ENCODE results near the gene NTSR2.

NTSR2 gene

GRCh38 chr2:11674983-11675382, 5.0 kb upstream of the NTSR2 start:
- H3K4me2 ChIP-seq (ENCODE audit: low read length), result no peak overlapping the region
- TF ChIP-seq CTCF (IDR thresholded peaks at IDR 0.05; ENCODE audit: low read length) (no peak), EZH2 (IDR thresholded peaks at IDR 0.05; ENCODE audit: borderline replicate concordance, low read length) (no peak)
- no peaks in the 10 kb centered on the region for H4K20me1 ChIP-seq (ENCODE audit: insufficient read depth, low read length)
- H3K79me2 ChIP-seq (ENCODE audit: insufficient read depth, low read length), result no peaks in the 10 kb centered on the region
- H3K9me3 ChIP-seq (ENCODE audit: low read length), result no peaks in the 10 kb centered on the region
- H3K27ac ChIP-seq (ENCODE audit: low read depth, low read length, poor library complexity, severe bottlenecking), result no peak overlapping the region
- H3K9me2 ChIP-seq (ENCODE audit: low read depth, low read length), result no peaks in the 10 kb centered on the region
- no peaks in the 10 kb centered on the region for H3K36me3 ChIP-seq (ENCODE audit: insufficient read depth, low read length)
- peaks cover 8% of the 10 kb centered on the region for H3K4me1 ChIP-seq (ENCODE audit: insufficient read depth, low read length, severe bottlenecking)
- H3K27me3 ChIP-seq (ENCODE audit: insufficient read depth, low read length), result no peaks in the 10 kb centered on the region
- H3K4me3 ChIP-seq (ENCODE audit: low read depth, low read length, poor library complexity, severe bottlenecking), result no peak overlapping the region
- no peak overlapping the region for H3K9ac ChIP-seq (ENCODE audit: low read length)
- H3F3A ChIP-seq (ENCODE audit: insufficient read depth, low read length), result no peaks in the 10 kb centered on the region
- H2AFZ ChIP-seq (ENCODE audit: low read length), result no peak overlapping the region

- H3K9ac ChIP-seq (ENCODE audit: low read length), result no peak overlapping the region
- TF ChIP-seq EZH2 (IDR thresholded peaks at IDR 0.05; ENCODE audit: borderline replicate concordance, low read length), result no peak
- no peak overlapping the region for H2AFZ ChIP-seq (ENCODE audit: low read length)
- no peak overlapping the region for H3K4me2 ChIP-seq (ENCODE audit: low read length)
- H3K79me2 ChIP-seq (ENCODE audit: insufficient read depth, low read length), result no peaks in the 10 kb centered on the region
- no peak overlapping the region for H3K4me3 ChIP-seq (ENCODE audit: low read depth, low read length, poor library complexity, severe bottlenecking)
- peaks cover 8% of the 10 kb centered on the region for H3K4me1 ChIP-seq (ENCODE audit: insufficient read depth, low read length, severe bottlenecking)
- no peaks in the 10 kb centered on the region for H3K9me2 ChIP-seq (ENCODE audit: low read depth, low read length)
- no peaks in the 10 kb centered on the region for H3K27me3 ChIP-seq (ENCODE audit: insufficient read depth, low read length)
- no peaks in the 10 kb centered on the region for H3F3A ChIP-seq (ENCODE audit: insufficient read depth, low read length)
- H4K20me1 ChIP-seq (ENCODE audit: insufficient read depth, low read length), result no peaks in the 10 kb centered on the region
- no peaks in the 10 kb centered on the region for H3K36me3 ChIP-seq (ENCODE audit: insufficient read depth, low read length)
- H3K27ac ChIP-seq (ENCODE audit: low read depth, low read length, poor library complexity, severe bottlenecking), result no peak overlapping the region
- H3K9me3 ChIP-seq (ENCODE audit: low read length), result no peaks in the 10 kb centered on the region
Observed at GRCh38 chr2:11672407-11672806, 2.4 kb upstream of the NTSR2 start.

GRCh38 chr2:11667866-11668637, 1.9 kb downstream of the NTSR2 start:
- H3K79me2 ChIP-seq (ENCODE audit: insufficient read depth, low read length), result no peaks in the 10 kb centered on the region
- no peaks in the 10 kb centered on the region for H3F3A ChIP-seq (ENCODE audit: insufficient read depth, low read length)
- H2AFZ ChIP-seq (ENCODE audit: low read length), result no peak overlapping the region
- H3K9ac ChIP-seq (ENCODE audit: low read length), result no peak overlapping the region
- no peak overlapping the region for H3K4me3 ChIP-seq (ENCODE audit: low read depth, low read length, poor library complexity, severe bottlenecking)
- peaks cover 3% of the 10 kb centered on the region; the same call in 1 of the 2 replicates for H3K36me3 ChIP-seq (ENCODE audit: insufficient read depth, low read length)
- H3K9me2 ChIP-seq (ENCODE audit: low read depth, low read length), result no peaks in the 10 kb centered on the region
- TF ChIP-seq CTCF (IDR thresholded peaks at IDR 0.05; ENCODE audit: low read length), result no peak
- no peak for TF ChIP-seq EZH2 (IDR thresholded peaks at IDR 0.05; ENCODE audit: borderline replicate concordance, low read length)
- no peaks in the 10 kb centered on the region for H4K20me1 ChIP-seq (ENCODE audit: insufficient read depth, low read length)
- peaks cover 6% of the 10 kb centered on the region for H3K9me3 ChIP-seq (ENCODE audit: low read length)
- no peak overlapping the region for H3K27ac ChIP-seq (ENCODE audit: low read depth, low read length, poor library complexity, severe bottlenecking)
- peaks cover 8% of the 10 kb centered on the region for H3K4me1 ChIP-seq (ENCODE audit: insufficient read depth, low read length, severe bottlenecking)
- no peak overlapping the region for H3K4me2 ChIP-seq (ENCODE audit: low read length)
- H3K27me3 ChIP-seq (ENCODE audit: insufficient read depth, low read length), result no peaks in the 10 kb centered on the region

- peaks cover 6% of the 10 kb centered on the region; the same call in 1 of the 2 replicates for H3K36me3 ChIP-seq (ENCODE audit: insufficient read depth, low read length)
- no peak overlapping the region for H3K9ac ChIP-seq (ENCODE audit: low read length)
- H3K79me2 ChIP-seq (ENCODE audit: insufficient read depth, low read length), result no peaks in the 10 kb centered on the region
- TF ChIP-seq CTCF (IDR thresholded peaks at IDR 0.05; ENCODE audit: low read length) (no peak), EZH2 (IDR thresholded peaks at IDR 0.05; ENCODE audit: borderline replicate concordance, low read length) (no peak)
- H3K4me3 ChIP-seq (ENCODE audit: low read depth, low read length, poor library complexity, severe bottlenecking), result no peak overlapping the region
- H3K9me3 ChIP-seq (ENCODE audit: low read length), result peaks cover 10% of the 10 kb centered on the region
- H4K20me1 ChIP-seq (ENCODE audit: insufficient read depth, low read length), result no peaks in the 10 kb centered on the region
- H3K4me2 ChIP-seq (ENCODE audit: low read length), result no peak overlapping the region
- H3K9me2 ChIP-seq (ENCODE audit: low read depth, low read length), result no peaks in the 10 kb centered on the region
- H3K27ac ChIP-seq (ENCODE audit: low read depth, low read length, poor library complexity, severe bottlenecking), result no peak overlapping the region
- H3K27me3 ChIP-seq (ENCODE audit: insufficient read depth, low read length), result no peaks in the 10 kb centered on the region
- peaks cover under 1% of the 10 kb centered on the region for H3K4me1 ChIP-seq (ENCODE audit: insufficient read depth, low read length, severe bottlenecking)
- no peak overlapping the region for H2AFZ ChIP-seq (ENCODE audit: low read length)
- H3F3A ChIP-seq (ENCODE audit: insufficient read depth, low read length), result no peaks in the 10 kb centered on the region
Observed at GRCh38 chr2:11667194-11667593, 2.8 kb downstream of the NTSR2 start.

Data from OCI-LY1 (cell line).